Measurements from ENCODE around the gene ANO1. TPM values are rescaled to one million over a fixed set of nuclear protein-coding genes. Genes with fewer than 3 reads are reported as not detected.

ANO1 gene
- total RNA-seq, 2 experiments from 2014 or later: not detected

DNA sequence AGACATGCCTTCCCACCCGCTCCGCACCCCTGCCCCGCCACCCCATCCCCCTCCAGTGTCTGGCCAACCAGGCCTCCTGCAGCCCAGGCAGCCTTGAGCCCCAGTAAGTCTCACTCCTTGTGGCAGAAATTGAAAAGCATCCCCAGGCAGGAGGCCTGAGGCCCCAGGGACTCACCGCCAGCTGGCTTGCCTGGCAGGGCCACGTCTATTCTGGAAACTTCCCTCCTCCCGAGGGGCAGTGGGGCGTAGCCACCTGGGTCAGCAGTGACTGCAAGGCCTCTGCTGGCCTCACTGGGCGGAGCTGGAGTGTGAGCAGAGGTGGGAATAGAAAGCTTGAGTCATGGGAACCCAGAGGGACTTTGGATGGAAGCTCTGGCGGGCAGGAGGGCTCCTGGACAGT is 26.3 kb downstream of the ANO1 start:
- TF ChIP-seq, protein P1, sequence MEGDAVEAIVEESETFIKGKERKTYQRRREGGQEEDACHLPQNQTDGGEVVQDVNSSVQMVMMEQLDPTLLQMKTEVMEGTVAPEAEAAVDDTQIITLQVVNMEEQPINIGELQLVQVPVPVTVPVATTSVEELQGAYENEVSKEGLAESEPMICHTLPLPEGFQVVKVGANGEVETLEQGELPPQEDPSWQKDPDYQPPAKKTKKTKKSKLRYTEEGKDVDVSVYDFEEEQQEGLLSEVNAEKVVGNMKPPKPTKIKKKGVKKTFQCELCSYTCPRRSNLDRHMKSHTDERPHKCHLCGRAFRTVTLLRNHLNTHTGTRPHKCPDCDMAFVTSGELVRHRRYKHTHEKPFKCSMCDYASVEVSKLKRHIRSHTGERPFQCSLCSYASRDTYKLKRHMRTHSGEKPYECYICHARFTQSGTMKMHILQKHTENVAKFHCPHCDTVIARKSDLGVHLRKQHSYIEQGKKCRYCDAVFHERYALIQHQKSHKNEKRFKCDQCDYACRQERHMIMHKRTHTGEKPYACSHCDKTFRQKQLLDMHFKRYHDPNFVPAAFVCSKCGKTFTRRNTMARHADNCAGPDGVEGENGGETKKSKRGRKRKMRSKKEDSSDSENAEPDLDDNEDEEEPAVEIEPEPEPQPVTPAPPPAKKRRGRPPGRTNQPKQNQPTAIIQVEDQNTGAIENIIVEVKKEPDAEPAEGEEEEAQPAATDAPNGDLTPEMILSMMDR (IDR thresholded peaks at IDR 0.05): no peak
- ATAC-seq (ENCODE audit: poor library complexity): no peak

DNA sequence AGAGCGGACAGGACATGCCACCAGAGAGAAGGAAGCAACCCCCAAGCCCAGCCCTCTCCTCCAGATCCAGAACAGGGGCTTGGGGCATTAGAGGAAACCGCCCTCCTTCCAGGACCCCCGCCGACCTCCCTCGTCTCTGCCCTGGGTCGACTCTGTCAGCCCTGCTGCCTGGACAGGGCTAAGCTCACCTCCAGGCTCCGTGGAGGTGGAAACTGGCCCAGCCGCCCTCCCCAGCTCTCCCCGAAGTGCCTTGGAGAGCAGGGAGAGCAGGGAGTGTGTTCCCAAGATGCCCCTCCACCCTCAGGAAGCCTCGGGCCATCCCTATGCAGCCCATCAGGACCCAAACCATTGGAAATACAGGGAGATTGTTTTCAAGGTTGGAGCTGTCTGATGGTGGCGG is 26.8 kb downstream of the ANO1 start:
- no peaks in the 10 kb centered on the region for H3K36me3 ChIP-seq (ENCODE audit: insufficient read depth, low read length)
- POLR2A ChIA-PET: no interaction called here
- no peak overlapping the region for H3K27ac ChIP-seq (ENCODE audit: low read depth in 1 of 2, low read length in 2 of 2)
- H3K27me3 Mint-ChIP-seq: peaks cover 9% of the 10 kb centered on the region
- H3K4me1 ChIP-seq (ENCODE audit: insufficient read depth, low read length): no peaks in the 10 kb centered on the region
- ATAC-seq (ENCODE audit: poor library complexity) (no peak), DNase-seq (no peak)
- TF ChIP-seq, protein P1 (IDR thresholded peaks at IDR 0.05): no peak
- no peaks in the 10 kb centered on the region for H3K9me3 ChIP-seq (ENCODE audit: control insufficient read depth in 1 of 2, insufficient read depth in 1 of 2, low read length in 2 of 2)
- no peaks in the 10 kb centered on the region for H3K9me3 Mint-ChIP-seq
- CTCF ChIA-PET: no interaction called here
- H3K4me1 Mint-ChIP-seq (ENCODE audit: low read depth): no peaks in the 10 kb centered on the region
- H3K4me3 ChIP-seq (ENCODE audit: low read length): no peak overlapping the region
- peaks cover 0 to 2% of the 10 kb centered on the region in 2 experiments for H3K27me3 ChIP-seq (ENCODE audit: control insufficient read depth in 1 of 2, insufficient read depth in 2 of 2, low read length in 2 of 2)
- intact Hi-C loops (cut with DNase I, micrococcal nuclease): no loop called here
- H3K36me3 Mint-ChIP-seq (ENCODE audit: low read depth): no peaks in the 10 kb centered on the region
- no peak overlapping the region for H3K4me3 Mint-ChIP-seq
- H3K27ac Mint-ChIP-seq: no peak overlapping the region

More for the DNA sequence above, 26.3 kb downstream of the ANO1 start:
- DNase-seq: no peak
- ChIA-PET POLR2A (no interaction called here), CTCF (no interaction called here)
- Mint-ChIP-seq H3K27me3 (peaks cover 9% of the 10 kb centered on the region), H3K36me3 (ENCODE audit: low read depth) (no peaks in the 10 kb centered on the region), H3K4me1 (ENCODE audit: low read depth) (no peaks in the 10 kb centered on the region), H3K27ac (no peak overlapping the region), H3K4me3 (no peak overlapping the region), H3K9me3 (no peaks in the 10 kb centered on the region)
- intact Hi-C loops (cut with DNase I, micrococcal nuclease): no loop called here
- Histone ChIP-seq H3K4me1 (ENCODE audit: insufficient read depth, low read length) (no peaks in the 10 kb centered on the region), H3K9me3 (ENCODE audit: control insufficient read depth in 1 of 2, insufficient read depth in 1 of 2, low read length in 2 of 2) (no peaks in the 10 kb centered on the region), H3K36me3 (ENCODE audit: insufficient read depth, low read length) (no peaks in the 10 kb centered on the region), H3K4me3 (ENCODE audit: low read length) (no peak overlapping the region), H3K27ac (ENCODE audit: low read depth in 1 of 2, low read length in 2 of 2) (no peak overlapping the region), H3K27me3 (ENCODE audit: control insufficient read depth in 1 of 2, insufficient read depth in 2 of 2, low read length in 2 of 2) (peaks cover 0 to 2% of the 10 kb centered on the region in 2 experiments)

DNA sequence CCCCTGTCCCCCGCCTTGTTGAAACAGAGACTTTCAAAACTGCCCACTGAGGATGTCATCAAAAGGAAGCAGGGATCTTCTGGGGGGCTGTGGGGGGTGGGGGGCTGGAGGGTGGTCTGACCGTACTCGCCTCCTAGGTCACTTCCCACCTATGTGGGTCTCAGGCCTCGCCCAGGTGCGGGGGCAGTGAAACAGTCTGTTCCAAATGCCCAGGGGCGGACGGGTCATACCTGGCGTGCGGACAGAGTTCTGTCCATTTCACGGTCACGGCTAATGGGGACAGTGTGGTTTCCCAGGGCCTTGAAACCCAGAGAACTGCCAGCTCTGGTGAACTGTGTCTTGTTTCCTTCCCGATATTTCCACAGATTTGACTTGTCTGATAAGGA is 27.2 kb downstream of the ANO1 start:
- POLR2A ChIA-PET: no interaction called here
- intact Hi-C loops (cut with DNase I, micrococcal nuclease): no loop called here

More for the DNA sequence above, 27.2 kb downstream of the ANO1 start:
- H3K9me3 ChIP-seq (ENCODE audit: control insufficient read depth in 1 of 2, insufficient read depth in 1 of 2, low read length in 2 of 2): no peaks in the 10 kb centered on the region
- Mint-ChIP-seq H3K9me3 (no peaks in the 10 kb centered on the region), H3K4me1 (ENCODE audit: low read depth) (no peaks in the 10 kb centered on the region), H3K4me3 (no peak overlapping the region), H3K27me3 (peaks cover 9% of the 10 kb centered on the region), H3K36me3 (ENCODE audit: low read depth) (no peaks in the 10 kb centered on the region), H3K27ac (no peak overlapping the region)
- DNase-seq (no peak), ATAC-seq (ENCODE audit: poor library complexity) (no peak)
- H3K27ac ChIP-seq (ENCODE audit: low read depth in 1 of 2, low read length in 2 of 2): no peak overlapping the region
- CTCF ChIA-PET: no interaction called here
- H3K36me3 ChIP-seq (ENCODE audit: insufficient read depth, low read length): no peaks in the 10 kb centered on the region
- H3K4me1 ChIP-seq (ENCODE audit: insufficient read depth, low read length): no peaks in the 10 kb centered on the region
- peaks cover 0 to 2% of the 10 kb centered on the region in 2 experiments for H3K27me3 ChIP-seq (ENCODE audit: control insufficient read depth in 1 of 2, insufficient read depth in 2 of 2, low read length in 2 of 2)
- no peak overlapping the region for H3K4me3 ChIP-seq (ENCODE audit: low read length)
- TF ChIP-seq, protein P1 (IDR thresholded peaks at IDR 0.05): no peak

Measured in CD4-positive, alpha-beta T cell (primary cell).